ENCODE results near the gene RPS2. TPM values are rescaled to one million over a fixed set of nuclear protein-coding genes. Genes with fewer than 3 reads are reported as not detected.
A peak's percentile ranks its signal among the peaks of the same experiment; 100 is the strongest.
"Not testable (repeated sequence)": the region's sequence is repeated elsewhere in the genome, so short reads cannot be mapped to it uniquely, and the experiment has no call there.

RPS2 gene
- total RNA-seq, 2 experiments from 2014 or later: 2,564 to 2,882 TPM

DNA sequence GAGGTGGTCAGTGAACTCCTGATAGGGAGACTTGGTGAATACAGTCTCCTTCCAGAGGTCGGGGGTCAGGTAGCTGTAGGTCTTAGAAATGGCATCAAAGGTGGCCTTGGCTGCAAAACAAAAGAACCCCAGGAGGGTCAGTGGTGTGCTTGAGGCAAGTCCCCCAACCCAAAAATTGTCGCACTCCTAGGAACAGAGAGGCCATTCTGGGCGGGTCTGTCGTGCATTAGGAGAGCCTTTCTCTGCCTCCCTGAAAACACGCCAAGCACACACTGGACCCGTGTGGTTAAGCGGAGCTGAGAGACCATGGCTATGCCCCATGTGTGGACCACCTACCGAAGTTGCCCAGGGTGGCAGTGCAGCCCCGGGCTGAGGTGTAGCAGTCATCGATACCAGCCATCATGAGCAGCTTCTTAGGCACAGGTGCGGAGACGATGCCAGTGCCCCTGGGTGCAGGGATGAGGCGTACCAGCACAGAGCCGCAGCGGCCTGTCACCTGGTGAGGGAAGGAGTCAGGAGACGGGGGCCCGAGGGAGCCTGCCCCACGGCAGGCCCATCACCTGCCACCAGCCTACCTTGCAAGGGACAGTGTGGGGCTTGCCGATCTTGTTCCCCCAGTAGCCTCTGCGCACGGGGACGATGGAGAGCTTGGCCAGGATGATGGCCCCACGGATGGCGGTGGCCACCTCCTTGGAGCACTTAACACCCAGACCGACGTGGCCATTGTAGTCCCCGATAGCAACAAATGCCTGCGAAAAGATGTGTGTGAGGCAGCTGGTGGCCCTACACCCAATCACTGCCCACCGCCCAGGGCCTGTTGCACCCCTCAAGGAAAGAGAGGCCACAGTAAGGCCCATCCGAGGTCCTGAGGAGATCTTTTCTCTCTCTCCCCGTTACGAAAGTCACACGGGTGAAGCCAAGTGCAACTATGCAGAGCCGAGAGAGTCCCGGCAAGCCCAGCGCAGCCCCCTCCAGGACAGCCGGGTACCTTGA is 2.2 kb downstream of the RPS2 start:
- H3K27me3 Mint-ChIP-seq, H3K9me3 Mint-ChIP-seq, POLR2A ChIA-PET, DNase-seq, CTCF ChIA-PET: not testable (repeated sequence)
- Mint-ChIP-seq H3K4me1 (peaks cover 49% of the 10 kb centered on the region), H3K4me3 (peak overlapping the region; percentile 81), H3K27ac (peak overlapping the region; percentile 96), H3K36me3 (ENCODE audit: low read depth) (peaks cover 40% of the 10 kb centered on the region)

DNA sequence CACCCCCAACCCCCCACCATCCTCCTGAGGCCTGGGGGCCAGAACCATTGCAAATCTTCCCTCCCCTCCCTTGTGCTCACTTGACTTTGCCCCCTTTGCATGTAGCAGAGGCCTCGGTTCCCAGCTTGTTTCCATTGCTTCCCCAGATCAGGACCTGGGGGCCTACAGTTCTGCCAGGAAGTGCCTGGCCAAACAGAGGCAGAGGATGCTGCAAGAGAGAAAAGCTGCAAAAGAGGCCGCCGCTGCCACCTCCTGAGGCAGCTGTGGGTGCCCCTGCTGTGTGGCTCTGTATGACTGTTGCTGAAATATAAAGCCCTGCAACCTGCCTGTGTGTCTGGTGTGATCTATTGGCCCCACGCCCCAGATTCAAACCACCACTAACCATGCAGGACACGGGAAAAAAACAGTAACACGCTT is 3.0 kb downstream of the RPS2 start:
- peaks cover 40% of the 10 kb centered on the region for H3K36me3 Mint-ChIP-seq (ENCODE audit: low read depth)
- peak overlapping the region; percentile 66 for H3K27ac Mint-ChIP-seq
- no peak for DNase-seq
- POLR2A ChIA-PET: no interaction called here
- H3K9me3 Mint-ChIP-seq: no peaks in the 10 kb centered on the region
- H3K27me3 Mint-ChIP-seq: no peaks in the 10 kb centered on the region
- CTCF ChIA-PET: no interaction called here
- H3K4me3 Mint-ChIP-seq: peak overlapping the region; percentile 81
- H3K4me1 Mint-ChIP-seq: peaks cover 49% of the 10 kb centered on the region

DNA sequence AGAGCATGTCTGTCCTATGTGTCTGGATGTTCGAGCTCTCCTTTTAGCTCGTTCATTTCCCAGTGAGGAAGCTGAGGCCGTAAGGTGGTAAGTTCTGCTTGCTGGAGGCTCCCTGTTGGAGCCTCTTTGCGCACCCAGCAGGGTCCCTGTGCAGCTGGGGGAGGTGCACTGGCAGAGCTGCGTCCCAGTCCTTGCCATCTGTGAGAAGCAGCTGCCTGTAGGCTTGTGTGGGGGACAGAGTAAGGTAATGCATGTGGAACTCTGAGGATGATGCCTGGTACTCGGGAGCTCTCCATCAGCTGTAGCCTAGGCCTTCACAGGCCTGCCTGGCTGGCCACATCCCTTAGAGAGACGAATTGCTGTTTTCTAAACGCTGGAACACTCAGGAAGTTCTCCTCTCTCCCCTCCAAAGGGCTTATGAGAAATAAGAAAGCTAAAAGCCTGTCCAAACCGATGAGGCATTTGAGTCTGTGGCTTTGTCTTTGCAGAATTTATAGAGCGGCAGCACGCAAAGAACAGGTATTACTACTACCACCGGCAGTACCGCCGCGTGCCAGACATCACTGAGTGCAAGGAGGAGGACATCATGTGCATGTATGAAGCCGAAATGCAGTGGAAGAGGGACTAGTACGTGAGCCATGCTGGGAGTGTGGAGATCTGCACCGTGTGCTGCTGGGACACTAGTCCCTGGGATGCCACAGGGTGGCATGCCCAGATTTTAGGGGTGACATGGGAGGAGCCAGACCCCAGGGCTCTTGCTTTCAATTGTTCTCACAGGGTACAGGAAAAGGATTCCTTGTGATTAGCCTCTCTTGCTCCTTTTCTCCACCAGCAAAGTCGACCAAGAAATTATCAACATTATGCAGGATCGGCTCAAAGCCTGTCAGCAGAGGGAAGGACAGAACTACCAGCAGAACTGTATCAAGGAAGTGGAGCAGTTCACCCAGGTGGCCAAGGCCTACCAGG is 3.7 kb downstream of the RPS2 start:
- no peaks in the 10 kb centered on the region for H3K27me3 Mint-ChIP-seq
- peak overlapping the region; percentile 93 for H3K4me3 Mint-ChIP-seq
- POLR2A ChIA-PET: no interaction called here
- H3K36me3 Mint-ChIP-seq (ENCODE audit: low read depth): peaks cover 40% of the 10 kb centered on the region
- H3K9me3 Mint-ChIP-seq: no peaks in the 10 kb centered on the region
- CTCF ChIA-PET: interaction anchor here (1.1 kb wide), 1 partner anchor 61 kb away, joined by 3 read pairs; no protein-coding TSS in a partner anchor
- no peak for DNase-seq
- peaks cover 49% of the 10 kb centered on the region for H3K4me1 Mint-ChIP-seq
- H3K27ac Mint-ChIP-seq: peak overlapping the region; percentile 93

DNA sequence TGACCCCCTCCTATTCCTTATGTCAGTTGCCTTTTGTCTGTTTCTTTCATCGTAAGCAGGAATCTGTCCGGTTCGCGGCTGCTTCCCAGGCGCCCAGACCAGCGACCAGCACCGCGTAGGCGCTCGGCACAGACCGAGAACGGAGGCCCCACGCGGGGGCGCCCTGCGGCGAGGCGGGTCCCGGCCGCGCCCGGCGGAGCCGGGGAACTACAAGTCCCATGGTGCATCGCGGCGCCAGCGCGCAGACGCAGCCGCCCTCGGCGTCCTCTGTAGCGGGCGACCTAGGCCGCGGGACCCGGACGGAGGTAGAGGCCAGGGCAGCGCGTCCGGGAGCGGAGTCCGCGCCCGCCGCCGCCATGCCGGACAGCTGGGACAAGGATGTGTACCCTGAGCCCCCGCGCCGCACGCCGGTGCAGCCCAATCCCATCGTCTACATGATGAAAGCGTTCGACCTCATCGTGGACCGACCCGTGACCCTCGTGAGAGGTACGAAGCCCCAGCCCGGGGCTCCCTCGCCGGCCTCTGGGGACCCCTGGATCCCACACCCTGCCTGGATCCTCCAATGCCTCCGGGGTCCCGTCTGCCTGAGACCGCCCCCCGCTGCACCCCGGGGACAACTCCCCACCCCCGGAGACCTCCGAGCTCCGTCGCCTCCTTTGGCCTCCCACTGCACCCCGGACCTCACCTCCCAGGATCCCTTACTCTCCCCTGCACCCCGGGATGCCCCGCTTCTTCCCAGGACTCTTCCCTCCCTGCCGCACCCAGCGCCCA is 5.2 kb downstream of the RPS2 start, which contains the start of gene NDUFB10:
NDUFB10 (plus strand) TSS at position 270 of the 771 bp plus-strand sequence; CDS start at position 357, 87 bp downstream.
- peak within 1 kb of the TSS; percentile 93 for H3K4me3 Mint-ChIP-seq
- peak within 1 kb of the TSS; percentile 93 for H3K27ac Mint-ChIP-seq
- ChIA-PET CTCF (interaction anchor here (0.6 to 2.0 kb wide), 5 partner anchors 9 to 132 kb away, joined by 3 to 6 read pairs (median 3); partner anchors contain the start of genes FAHD1 and HAGH), POLR2A (no interaction called here)
- DNase-seq: peak; percentile 91
- no peaks in the 10 kb centered on the region for H3K9me3 Mint-ChIP-seq
- no peaks in the 10 kb centered on the region for H3K27me3 Mint-ChIP-seq
- H3K36me3 Mint-ChIP-seq (ENCODE audit: low read depth): peaks cover 34% of the 10 kb centered on the region
- H3K4me1 Mint-ChIP-seq: peaks cover 43% of the 10 kb centered on the region

DNA sequence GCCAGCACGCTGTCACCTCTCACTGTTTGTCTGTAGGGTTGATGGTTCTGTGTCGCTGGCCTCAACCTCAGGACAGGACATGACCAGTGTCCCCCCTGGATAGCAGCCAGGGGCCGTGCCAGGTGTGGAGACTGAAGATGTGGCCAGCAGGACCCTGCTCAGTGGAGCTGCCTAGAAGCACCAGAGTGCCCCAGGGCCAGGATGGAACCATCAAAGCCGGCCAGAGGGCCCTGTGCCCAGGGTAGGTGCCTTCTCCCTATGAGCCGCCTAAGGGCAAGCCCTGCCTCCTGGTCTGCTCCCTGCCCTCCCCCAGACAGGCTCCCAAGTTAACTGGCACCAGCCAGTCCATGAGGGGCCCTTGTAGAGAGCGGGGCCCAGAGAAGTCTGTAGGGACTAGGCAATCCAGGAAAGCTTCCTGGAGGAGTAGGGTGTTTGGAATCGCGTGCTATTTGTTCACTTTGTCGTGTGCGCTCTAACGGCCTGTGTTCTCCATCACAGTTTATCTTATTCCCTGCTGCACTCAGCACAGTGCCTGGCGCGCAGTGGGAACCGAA is 5.8 kb downstream of the RPS2 start:
- Mint-ChIP-seq H3K36me3 (ENCODE audit: low read depth) (peaks cover 29% of the 10 kb centered on the region), H3K27ac (peak overlapping the region; percentile 60), H3K4me3 (peak overlapping the region; percentile 93), H3K4me1 (peaks cover 41% of the 10 kb centered on the region), H3K9me3 (no peaks in the 10 kb centered on the region), H3K27me3 (no peaks in the 10 kb centered on the region)
- ChIA-PET POLR2A (no interaction called here), CTCF (interaction anchor here (1.0 to 2.0 kb wide), 3 partner anchors 8 to 132 kb away, joined by 3 to 6 read pairs (median 4); partner anchors contain the start of genes FAHD1 and HAGH)
- DNase-seq: no peak

DNA sequence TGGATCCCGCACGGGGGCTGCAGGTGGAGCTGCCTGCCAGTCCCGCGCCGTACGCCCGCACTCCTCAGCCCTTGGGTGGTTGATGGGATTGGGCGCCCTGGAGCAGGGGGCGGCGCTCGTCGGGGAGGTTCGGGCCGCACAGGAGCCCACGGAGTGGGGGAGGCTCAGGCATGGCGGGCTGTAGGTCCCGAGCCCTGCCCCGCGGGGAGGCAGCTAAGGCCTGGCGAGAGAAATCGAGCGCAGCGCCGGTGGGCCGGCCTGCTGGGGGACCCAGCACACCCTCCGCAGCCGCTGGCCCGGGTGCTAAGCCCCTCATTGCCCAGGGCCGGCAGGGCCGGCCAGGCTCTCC is 6.5 kb downstream of the RPS2 start:
- CTCF ChIA-PET: interaction anchor here (1.7 to 2.0 kb wide), 2 partner anchors 7 to 131 kb away, joined by 3 to 6 read pairs; partner anchors contain the start of genes FAHD1 and HAGH
- H3K27ac Mint-ChIP-seq, H3K4me3 Mint-ChIP-seq, H3K27me3 Mint-ChIP-seq, POLR2A ChIA-PET, H3K9me3 Mint-ChIP-seq, DNase-seq: not testable (repeated sequence)
- peaks cover 22% of the 10 kb centered on the region for H3K36me3 Mint-ChIP-seq (ENCODE audit: low read depth)
- H3K4me1 Mint-ChIP-seq: peaks cover 34% of the 10 kb centered on the region

DNA sequence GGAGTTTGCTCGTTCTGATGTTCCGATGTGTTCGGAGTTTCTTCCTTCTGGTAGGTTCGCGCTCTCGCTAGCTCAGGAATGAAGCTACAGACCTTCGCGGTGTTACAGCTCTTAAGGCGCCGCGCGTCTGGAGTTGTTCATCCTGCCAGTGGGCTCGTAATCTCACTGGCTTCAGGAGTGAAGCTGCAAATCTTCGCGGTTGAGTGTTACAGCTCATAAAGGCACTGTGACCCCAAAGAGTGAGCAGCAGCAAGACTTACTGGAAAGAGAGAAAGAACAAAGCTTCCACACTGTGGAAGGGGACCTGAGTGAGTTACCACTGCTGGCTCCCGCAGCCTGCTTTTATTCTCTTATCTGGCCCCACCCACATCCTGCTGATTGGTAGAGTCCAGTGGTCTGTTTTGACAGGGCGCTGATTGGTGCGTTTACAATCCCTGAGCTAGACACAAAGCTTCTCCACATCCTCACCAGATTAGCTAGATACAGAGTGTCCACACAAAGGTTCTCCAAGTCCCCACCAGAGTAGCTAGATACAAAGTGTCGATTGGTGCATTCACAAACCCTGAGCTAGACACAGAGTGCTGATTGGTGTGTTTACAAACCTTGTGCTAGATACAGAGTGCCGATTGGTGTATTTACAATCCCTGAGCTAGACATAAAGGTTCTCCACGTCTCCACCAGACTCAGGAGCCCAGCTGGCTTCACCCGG is 7.0 kb downstream of the RPS2 start:
- peaks cover 28% of the 10 kb centered on the region for H3K4me1 Mint-ChIP-seq

DNA sequence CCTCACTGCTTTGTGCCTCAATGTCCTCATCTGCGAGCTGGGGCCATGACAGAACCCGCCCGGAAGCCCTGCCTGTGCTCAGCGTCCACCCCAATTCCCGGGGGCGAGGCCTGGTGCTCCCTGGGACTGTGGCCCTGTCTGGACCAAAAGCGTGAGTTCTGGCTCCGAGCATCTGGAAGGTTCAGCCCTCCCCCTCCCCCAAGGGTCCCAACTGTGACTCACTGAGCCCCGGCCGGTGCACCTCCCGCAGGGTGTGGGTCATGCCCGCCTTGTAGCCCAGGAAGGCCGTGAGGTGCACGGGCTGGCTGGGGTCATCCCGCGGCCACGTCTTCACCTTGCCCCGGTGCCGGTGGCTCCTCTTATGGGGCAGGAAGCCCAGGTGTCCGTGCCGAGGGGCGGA is 10.9 kb downstream of the RPS2 start:
- H3K27ac Mint-ChIP-seq: no peak overlapping the region
- H3K4me1 Mint-ChIP-seq: no peaks in the 10 kb centered on the region
- peaks cover 2% of the 10 kb centered on the region for H3K27me3 Mint-ChIP-seq
- ChIA-PET POLR2A (no interaction called here), CTCF (no interaction called here)
- H3K36me3 Mint-ChIP-seq (ENCODE audit: low read depth): no peaks in the 10 kb centered on the region
- no peaks in the 10 kb centered on the region for H3K9me3 Mint-ChIP-seq
- DNase-seq: no peak
- no peak overlapping the region for H3K4me3 Mint-ChIP-seq

More for the DNA sequence above, 7.0 kb downstream of the RPS2 start:
- H3K27me3 Mint-ChIP-seq, DNase-seq, H3K4me3 Mint-ChIP-seq, H3K27ac Mint-ChIP-seq, H3K9me3 Mint-ChIP-seq, POLR2A ChIA-PET, CTCF ChIA-PET: not testable (repeated sequence)
- H3K36me3 Mint-ChIP-seq (ENCODE audit: low read depth): peaks cover 17% of the 10 kb centered on the region

DNA sequence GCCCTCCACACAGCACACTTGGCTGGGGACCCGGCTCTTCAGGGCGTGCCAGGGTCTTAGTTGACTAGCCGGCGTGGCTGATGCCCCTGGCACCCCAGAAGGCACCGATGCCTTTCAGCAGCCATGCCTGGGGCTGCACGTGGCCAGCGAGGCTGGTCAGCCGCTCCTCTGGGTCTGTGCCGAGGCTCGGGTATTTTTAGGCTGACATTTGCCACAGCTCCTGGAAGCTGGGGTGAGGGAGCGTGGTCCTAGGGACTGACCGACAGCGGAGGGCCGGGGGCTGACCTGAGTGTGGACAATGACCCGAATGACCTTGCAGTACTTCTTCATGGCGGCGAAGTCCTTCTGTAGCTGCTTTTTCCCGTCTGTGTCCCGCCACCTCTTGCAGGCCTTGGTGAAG is 14.1 kb downstream of the RPS2 start:
- no peak overlapping the region for H3K27ac Mint-ChIP-seq
- DNase-seq: no peak
- no peaks in the 10 kb centered on the region for H3K4me1 Mint-ChIP-seq
- POLR2A ChIA-PET: no interaction called here
- peaks cover 2% of the 10 kb centered on the region for H3K27me3 Mint-ChIP-seq
- no peak overlapping the region for H3K4me3 Mint-ChIP-seq
- no peaks in the 10 kb centered on the region for H3K9me3 Mint-ChIP-seq
- no peaks in the 10 kb centered on the region for H3K36me3 Mint-ChIP-seq (ENCODE audit: low read depth)
- CTCF ChIA-PET: interaction anchor here (1.3 kb wide), 1 partner anchor 9 kb away, joined by 6 read pairs; the partner anchor contains the start of gene NDUFB10

DNA sequence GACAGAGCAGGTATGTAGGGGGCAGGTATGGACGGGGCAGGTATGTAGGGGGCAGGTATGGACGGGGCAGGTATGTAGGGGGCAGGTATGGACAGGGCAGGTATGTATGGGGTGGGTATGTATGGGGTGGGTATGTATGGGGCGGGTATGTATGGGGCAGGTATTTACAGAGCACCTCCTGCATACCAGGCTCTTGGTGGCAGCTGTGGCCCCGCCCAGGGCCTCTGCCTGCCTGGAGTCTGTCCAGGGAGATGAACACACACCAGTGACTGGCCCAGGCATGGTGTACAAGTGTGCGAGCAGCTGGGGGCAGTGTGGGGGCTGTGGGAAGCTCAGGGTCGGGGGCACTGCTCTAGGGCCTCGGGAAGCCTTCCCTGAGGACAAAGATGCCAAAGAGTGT is 14.6 kb downstream of the RPS2 start:
- no peak overlapping the region for H3K4me3 Mint-ChIP-seq
- CTCF ChIA-PET: interaction anchor here (1.3 kb wide), 1 partner anchor 9 kb away, joined by 6 read pairs; the partner anchor contains the start of gene NDUFB10
- DNase-seq: no peak
- H3K9me3 Mint-ChIP-seq: no peaks in the 10 kb centered on the region
- POLR2A ChIA-PET: no interaction called here
- H3K27me3 Mint-ChIP-seq: peaks cover 2% of the 10 kb centered on the region
- no peaks in the 10 kb centered on the region for H3K4me1 Mint-ChIP-seq
- no peaks in the 10 kb centered on the region for H3K36me3 Mint-ChIP-seq (ENCODE audit: low read depth)
- H3K27ac Mint-ChIP-seq: no peak overlapping the region

DNA sequence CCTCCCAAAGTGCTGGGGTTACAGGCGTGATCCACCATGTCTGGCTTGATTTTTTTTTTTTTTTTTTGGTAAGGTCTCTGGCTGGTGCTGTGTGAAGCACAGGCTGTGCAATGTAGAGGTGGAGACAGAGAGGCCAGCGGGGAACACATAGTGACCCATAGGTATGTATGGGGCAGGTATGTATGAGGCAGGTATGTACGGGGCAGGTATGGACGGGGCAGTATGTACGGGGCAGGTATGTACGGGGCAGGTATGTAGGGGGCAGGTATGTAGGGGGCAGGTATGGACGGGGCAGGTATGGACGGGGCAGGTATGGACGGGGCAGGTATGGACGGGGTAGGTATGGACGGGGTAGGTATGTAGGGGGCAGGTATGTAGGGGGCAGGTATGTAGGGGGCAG is 15.1 kb downstream of the RPS2 start:
- no peak overlapping the region for H3K4me3 Mint-ChIP-seq
- H3K9me3 Mint-ChIP-seq: no peaks in the 10 kb centered on the region
- no peak overlapping the region for H3K27ac Mint-ChIP-seq
- H3K4me1 Mint-ChIP-seq: peaks cover under 1% of the 10 kb centered on the region
- ChIA-PET POLR2A (no interaction called here), CTCF (interaction anchor here (0.6 kb wide), 1 partner anchor 145 kb away, joined by 5 read pairs; no protein-coding TSS in a partner anchor)
- no peaks in the 10 kb centered on the region for H3K36me3 Mint-ChIP-seq (ENCODE audit: low read depth)
- DNase-seq: no peak
- H3K27me3 Mint-ChIP-seq: peaks cover 2% of the 10 kb centered on the region
